NCI-H187 (cell line): Measurements from ENCODE around the gene IL4I1.

Experiments used
- DNase-seq, 2 experiments: peaks; one replicate each; lab custom pipeline; 2025; lab: John Stamatoyannopoulos, UW

Gene IL4I1

GRCh38 chr19:49851456-49852259 is 45.0 kb downstream of the IL4I1 start:
- peak in 1 of 2 experiments; percentile 32 for DNase-seq

- DNase-seq: peak; percentile 81 to 92
These were observed 46.0 kb downstream of the IL4I1 start, which contains the start of gene PTOV1 for GRCh38 chr19:49850487-49851342. Gene PTOV1, plus strand, starts transcription at chr19:49851159.

- no peak for DNase-seq
These were observed 46.5 kb downstream of the IL4I1 start for GRCh38 chr19:49850221-49850486.

- no peak for DNase-seq
These were observed 47.1 kb downstream of the IL4I1 start for GRCh38 chr19:49849433-49850220.

- no peak for DNase-seq
These were observed 47.7 kb downstream of the IL4I1 start for GRCh38 chr19:49848938-49849337.

- no peak for DNase-seq
These were observed 48.7 kb downstream of the IL4I1 start for GRCh38 chr19:49847731-49848696.

- DNase-seq: no peak
These were observed 50.3 kb downstream of the IL4I1 start for GRCh38 chr19:49846408-49846807.

GRCh38 chr19:49845414-49845813 is 51.3 kb downstream of the IL4I1 start:
- no peak for DNase-seq

- no peak for DNase-seq
These were observed 52.3 kb downstream of the IL4I1 start for GRCh38 chr19:49844138-49845095.

- DNase-seq: no peak
These were observed 53.4 kb downstream of the IL4I1 start for GRCh38 chr19:49843265-49843664.

- DNase-seq: no peak
These were observed 55.9 kb downstream of the IL4I1 start for GRCh38 chr19:49840736-49841249.

- no peak for DNase-seq
These were observed 56.4 kb downstream of the IL4I1 start for GRCh38 chr19:49840321-49840720.

- no peak for DNase-seq
These were observed 57.0 kb downstream of the IL4I1 start for GRCh38 chr19:49839713-49840112.
